GM20000 (cell line): Measurements from ENCODE around the gene PAQR7.
A peak's percentile ranks its signal among the peaks of the same experiment; 100 is the strongest.

Experiments
- DNase-seq: peaks from one replicate; pipeline ENCODE4 v3.0.0; 2012; ENCODE audit warnings: low spot score
- TF ChIP-seq, protein P1 (sequence below): IDR thresholded peaks from 2 replicates; pipeline ENCODE4 v1.5.1; 2012; ENCODE audit warnings: mild to moderate bottlenecking, control low read depth; ENCODE audit errors: extremely low read depth, missing control alignments

The PAQR7 gene

DNA sequence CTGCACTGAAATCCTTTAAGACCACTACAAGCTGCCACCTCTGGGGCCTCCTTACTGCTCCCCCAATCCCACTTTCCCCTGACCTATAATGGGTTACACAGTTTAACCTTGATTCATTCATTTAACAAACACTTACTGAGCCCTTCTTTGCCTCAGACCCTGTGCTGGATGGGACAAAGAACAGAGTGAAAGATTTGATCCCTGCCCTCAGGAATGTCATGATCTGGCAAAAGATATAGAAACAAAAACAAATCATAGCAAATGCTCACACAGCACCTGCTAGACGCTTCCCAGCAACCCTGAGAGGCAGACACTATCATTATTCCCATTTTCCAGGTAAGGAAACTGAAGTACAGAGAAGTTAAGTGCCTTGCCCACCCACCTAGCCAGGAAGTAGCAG lies 9.2 kb downstream of the PAQR7 start:
- DNase-seq = no peak
- TF ChIP-seq, protein P1, sequence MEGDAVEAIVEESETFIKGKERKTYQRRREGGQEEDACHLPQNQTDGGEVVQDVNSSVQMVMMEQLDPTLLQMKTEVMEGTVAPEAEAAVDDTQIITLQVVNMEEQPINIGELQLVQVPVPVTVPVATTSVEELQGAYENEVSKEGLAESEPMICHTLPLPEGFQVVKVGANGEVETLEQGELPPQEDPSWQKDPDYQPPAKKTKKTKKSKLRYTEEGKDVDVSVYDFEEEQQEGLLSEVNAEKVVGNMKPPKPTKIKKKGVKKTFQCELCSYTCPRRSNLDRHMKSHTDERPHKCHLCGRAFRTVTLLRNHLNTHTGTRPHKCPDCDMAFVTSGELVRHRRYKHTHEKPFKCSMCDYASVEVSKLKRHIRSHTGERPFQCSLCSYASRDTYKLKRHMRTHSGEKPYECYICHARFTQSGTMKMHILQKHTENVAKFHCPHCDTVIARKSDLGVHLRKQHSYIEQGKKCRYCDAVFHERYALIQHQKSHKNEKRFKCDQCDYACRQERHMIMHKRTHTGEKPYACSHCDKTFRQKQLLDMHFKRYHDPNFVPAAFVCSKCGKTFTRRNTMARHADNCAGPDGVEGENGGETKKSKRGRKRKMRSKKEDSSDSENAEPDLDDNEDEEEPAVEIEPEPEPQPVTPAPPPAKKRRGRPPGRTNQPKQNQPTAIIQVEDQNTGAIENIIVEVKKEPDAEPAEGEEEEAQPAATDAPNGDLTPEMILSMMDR = no peak

DNA sequence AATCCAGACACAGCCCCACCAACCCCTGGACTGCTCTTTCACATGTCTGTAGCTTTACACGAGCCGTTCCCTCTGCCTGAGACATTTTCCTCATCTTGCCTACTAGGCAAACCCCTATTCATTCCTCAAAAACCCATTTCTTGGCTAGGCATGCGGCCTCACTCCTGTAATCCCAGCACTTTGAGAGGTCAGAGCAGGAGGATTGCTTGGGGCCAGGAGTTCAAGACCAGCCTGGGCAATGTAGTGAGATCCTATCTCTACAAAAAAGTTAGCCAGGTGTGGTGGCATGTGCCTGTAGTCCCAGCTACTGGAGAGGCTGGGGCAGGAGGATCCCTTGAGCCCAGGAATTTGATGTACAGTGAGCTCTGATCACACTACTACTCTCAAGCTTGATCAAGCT lies 11.1 kb downstream of the PAQR7 start:
- TF ChIP-seq, protein P1 = no peak
- no peak for DNase-seq

DNA sequence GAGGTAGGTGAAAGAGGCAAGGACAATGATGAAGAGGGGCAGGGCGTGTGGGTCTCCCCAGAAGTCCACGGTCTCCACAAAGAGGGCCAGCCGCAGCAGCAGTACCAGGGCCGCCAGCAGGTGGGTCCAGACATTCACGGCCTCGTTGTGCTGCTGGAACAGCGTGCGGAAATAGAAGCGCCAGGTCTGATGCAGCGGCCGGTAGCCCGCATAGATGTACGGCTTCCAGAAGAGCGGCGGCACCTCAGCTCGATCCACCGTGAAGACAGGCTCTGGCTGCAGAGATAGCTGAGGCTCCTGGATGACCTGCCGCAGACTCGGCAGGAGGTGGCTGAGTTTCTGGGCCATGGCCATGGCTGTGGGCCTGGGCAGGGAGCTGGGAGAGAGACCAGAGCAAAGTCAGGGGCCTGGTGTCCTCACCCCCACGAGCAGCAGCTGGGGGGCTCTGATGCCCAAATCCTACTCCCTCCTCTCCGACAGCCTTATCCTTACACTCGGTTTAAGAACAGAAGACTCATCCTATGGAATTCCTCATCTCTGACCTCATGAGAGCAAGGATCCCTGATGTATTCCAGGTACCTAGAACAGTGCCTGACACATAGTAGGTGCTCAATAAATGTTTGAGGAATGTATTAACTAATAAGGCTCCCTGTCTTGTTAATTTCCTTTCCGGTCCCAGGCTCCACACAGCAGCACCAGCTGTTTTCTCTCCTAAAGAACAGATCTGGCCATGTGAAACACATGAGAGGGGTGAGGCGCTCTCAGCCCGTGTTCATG lies 11.8 kb downstream of the PAQR7 start:
- TF ChIP-seq, protein P1 = no peak
- DNase-seq = no peak

DNA sequence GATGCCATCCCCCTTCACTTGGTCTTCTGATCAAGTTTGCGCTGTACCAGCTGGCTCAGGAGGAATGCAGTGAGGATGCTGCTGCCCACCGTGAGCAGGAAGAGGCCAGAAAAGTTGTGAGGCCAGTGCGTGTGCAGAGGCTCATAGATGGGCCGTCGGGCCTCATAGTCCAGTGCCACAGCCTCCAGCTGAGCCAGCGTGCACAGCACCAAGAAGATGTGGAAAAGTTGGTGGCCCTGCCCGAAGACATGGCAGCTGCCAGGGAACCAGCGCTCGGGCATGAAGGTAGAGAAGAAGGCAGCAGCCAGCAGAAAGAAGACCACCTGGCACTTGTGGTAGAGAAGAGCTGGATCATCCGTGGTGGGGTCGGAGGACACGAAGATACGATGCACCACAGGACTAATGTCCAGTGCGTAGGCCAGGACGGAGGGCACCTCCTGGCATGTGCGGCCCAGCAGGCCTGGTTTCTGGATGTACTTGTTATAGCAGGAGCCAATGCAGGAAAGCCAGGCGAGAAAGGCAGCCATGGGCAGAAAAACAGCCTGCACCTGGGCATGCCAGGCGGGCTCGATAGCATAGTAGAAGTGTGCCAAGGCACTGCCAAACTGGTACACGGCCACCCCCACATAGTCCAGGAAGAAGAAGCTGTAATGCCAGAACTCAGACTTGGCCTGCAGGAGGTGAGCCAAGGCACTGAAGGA lies 12.6 kb downstream of the PAQR7 start:
- TF ChIP-seq, protein P1 = no peak
- no peak for DNase-seq

DNA sequence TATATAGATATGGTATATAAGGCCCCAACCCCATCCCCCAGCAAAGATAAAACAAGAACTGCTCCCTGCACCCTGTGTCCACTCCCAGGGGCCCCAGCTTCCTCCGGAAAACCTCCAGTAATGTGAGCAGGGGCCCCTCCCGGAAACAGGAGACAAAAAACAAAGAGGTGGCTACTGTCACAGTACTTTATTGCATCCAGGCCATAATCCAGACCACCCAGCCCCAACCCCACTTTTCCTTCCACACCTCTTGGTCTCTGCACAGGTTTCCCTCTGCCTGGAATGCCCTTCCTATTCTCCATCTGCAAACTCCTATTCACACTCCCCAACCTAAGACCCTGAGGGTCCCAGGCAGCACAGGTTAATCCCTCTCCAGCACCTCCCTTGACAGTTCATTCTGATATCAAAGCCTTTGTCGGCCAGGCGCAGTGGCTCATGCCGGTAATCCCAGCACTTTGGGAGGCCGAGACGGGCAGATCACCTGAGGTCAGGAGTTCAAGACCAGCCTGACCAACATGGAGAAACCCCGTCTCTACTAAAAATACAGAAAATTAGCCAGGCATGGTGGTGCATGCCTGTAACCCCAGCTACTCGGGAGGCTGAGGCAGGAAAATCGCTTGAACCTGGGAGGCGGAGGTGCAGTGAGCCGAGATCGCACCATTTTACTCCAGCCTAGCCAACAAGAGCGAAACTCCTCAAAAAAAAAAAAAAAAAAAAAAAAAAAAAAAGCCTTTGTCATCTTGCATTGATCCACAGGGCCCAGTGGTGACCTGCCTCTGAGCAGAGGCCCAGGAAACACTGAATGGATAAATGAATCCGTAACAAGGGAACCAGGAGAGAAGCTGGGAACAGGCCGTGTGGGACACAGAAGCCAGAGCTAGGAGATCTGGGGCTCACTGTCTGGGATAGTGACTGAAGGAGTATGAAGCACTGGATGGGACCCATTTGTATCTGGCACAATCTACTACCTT lies 13.9 kb downstream of the PAQR7 start:
- DNase-seq = no peak
- TF ChIP-seq, protein P1 = no peak

DNA sequence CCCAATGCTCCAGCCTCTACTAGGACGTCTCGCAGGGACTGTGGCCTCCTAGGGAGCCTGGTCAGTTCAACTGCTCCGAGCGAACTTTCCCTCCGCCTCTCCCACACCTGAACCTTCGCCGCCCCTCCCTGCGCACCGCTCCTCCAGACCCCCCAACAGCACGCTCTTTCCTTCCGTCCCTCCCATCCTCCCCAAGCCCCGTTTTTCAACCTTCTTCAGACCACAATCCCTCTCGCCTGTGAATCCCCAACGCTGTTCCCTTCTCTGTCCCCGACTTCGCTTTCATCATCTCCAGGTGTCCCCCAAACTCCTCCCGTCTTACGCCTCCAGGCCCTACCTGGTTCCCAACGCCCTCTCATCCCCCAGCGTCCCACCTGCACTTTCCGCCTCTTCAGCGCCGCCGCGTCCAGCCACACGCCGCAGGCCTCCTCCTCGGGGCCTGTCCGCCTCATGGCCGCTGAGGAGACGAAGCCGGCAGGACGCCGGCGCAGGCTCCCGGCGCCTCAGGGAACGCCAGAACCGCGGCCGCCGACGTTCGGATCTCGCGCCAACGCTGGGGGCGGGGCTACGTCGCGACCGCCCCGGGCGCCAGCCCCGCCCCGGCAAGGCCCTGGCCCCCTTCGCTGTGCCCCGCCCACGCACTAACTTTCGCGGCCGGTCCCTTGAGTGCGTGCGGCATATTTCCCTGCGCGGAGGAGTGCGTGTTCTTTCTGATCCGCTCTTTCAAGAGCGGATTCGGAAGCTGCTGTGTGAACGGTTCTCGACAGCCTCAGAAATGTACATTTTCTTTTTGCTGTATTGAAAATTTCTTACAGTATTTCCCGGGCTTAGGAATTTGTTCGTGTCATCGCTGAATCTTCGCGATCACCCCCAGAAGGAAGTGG lies 16.4 kb downstream of the PAQR7 start, which contains the start of gene AUNIP:
Gene AUNIP (minus strand): TSS at position 552 of the 884 bp plus-strand sequence. CDS start 100 bp downstream, at position 452.
- TF ChIP-seq, protein P1 = no peak
- DNase-seq = peak; percentile 97
